Measurements from ENCODE around the gene MAP1LC3B.

Gene MAP1LC3B

DNA sequence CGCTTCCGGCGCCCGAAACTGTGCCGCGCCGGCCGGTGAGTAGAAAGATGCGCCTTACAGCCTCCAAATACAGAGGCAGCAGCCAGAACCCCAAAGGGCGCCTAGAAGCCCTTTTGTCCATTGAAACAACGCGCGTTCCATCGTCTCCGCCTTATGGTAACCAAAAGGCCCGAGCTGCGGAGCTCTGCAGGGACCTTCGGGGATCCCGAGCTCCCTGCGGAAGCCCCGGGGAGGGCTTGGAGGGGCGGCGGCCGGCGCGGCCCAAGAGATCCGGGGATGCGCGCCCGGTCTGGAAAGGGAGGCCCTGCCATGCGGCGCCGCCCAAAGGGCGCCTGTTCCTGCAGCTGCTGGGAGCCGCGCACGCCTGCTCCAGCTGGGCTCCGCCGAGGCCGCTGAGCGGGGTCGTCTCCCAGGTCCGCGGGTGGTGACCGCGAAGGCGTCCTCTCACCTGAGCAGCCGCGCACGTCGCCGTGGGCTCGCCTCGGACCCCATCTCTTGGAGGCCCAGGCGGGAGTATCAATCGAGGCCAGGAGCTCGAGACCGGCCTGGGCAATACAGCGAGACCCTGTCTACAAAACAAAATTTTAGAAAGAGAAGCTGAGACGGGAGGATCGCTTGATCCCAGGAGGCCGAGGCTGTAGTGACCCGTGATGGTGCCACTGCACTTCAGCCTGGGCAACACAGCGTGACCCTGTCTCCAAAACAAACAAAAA, 7.8 kb upstream of the MAP1LC3B start:
- peak; percentile 7; the same call in 1 of the 2 replicates for TF ChIP-seq TCF12 (IDR thresholded peaks at IDR 0.05; ENCODE audit: low read depth)
- TF ChIP-seq, protein P1, sequence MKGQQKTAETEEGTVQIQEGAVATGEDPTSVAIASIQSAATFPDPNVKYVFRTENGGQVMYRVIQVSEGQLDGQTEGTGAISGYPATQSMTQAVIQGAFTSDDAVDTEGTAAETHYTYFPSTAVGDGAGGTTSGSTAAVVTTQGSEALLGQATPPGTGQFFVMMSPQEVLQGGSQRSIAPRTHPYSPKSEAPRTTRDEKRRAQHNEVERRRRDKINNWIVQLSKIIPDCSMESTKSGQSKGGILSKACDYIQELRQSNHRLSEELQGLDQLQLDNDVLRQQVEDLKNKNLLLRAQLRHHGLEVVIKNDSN (IDR thresholded peaks at IDR 0.05): no peak

DNA sequence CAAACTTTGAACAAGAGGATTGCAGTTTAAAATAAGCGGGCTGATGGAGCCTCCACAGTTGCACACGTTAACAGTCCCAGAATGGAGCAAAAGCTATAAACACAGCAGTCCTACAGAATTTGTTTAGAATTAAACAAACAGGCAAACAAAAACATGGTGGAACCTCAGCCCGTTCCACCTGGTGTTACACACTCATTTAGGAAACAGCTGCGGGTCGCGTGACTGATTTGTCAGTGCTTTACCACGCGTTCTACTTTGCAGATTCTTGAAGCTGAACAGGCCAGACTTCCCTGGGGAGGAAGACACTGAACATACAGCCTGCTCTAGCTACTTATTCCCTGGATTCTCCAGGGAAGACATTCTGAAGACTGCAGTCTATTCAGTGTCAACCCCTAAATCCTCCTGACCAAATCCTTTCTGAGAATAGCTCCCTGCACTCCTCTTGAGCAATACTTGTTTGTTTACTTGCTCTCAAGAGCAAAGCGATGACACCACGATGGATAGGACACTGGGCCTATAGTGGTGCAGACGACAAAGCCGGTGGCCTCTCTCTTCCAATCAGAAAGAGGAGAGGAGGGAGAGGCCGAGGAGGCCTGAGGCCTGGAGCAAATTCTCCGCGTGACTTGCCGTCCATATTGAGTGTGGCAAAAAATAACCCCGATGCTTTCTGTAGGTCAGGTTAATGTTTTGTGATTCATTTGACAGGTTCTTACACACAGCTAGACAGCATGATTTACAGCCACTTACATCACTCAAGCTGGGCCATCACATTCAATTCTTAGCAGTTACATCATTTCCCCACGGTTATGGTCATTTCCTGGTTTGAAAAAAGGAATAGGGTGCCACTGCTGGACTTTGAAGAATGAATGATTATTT, 4.0 kb upstream of the MAP1LC3B start:
- TF ChIP-seq, protein P2, sequence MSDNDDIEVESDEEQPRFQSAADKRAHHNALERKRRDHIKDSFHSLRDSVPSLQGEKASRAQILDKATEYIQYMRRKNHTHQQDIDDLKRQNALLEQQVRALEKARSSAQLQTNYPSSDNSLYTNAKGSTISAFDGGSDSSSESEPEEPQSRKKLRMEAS (IDR thresholded peaks at IDR 0.05): peak; percentile 78
- TF ChIP-seq CREB1 (IDR thresholded peaks at IDR 0.05; ENCODE audit: low read depth) (peak; percentile 79), EGR1 (IDR thresholded peaks at IDR 0.05) (peak; percentile 78; the same call in 1 of the 2 replicates), RAD21 (IDR thresholded peaks at IDR 0.05; ENCODE audit: low read depth) (no peak), ZBTB7A (IDR thresholded peaks at IDR 0.05; ENCODE audit: low read depth) (no peak), FOXM1 (IDR thresholded peaks at IDR 0.05; ENCODE audit: borderline replicate concordance, low read depth) (no peak), NFIC (IDR thresholded peaks at IDR 0.05) (peak; percentile 17; the same call in 1 of the 2 replicates), YY1 (IDR thresholded peaks at IDR 0.05; ENCODE audit: low read depth) (peak; percentile 99), CEBPB (IDR thresholded peaks at IDR 0.05) (peak; percentile 97), TEAD4 (IDR thresholded peaks at IDR 0.05) (peak; percentile 51), TAF1 (IDR thresholded peaks at IDR 0.05; ENCODE audit: low read depth) (0 out of 2 replicates have a peak, but pooled peaks have one; percentile 41), TCF12 (IDR thresholded peaks at IDR 0.05; ENCODE audit: low read depth) (no peak; the same call in 1 of the 2 replicates), EP300 (IDR thresholded peaks at IDR 0.05; ENCODE audit: borderline replicate concordance) (peak; percentile 42; the same call in 1 of the 2 replicates)
- TF ChIP-seq, protein P1 (IDR thresholded peaks at IDR 0.05): peak; percentile 89
- TF ChIP-seq, protein P3, sequence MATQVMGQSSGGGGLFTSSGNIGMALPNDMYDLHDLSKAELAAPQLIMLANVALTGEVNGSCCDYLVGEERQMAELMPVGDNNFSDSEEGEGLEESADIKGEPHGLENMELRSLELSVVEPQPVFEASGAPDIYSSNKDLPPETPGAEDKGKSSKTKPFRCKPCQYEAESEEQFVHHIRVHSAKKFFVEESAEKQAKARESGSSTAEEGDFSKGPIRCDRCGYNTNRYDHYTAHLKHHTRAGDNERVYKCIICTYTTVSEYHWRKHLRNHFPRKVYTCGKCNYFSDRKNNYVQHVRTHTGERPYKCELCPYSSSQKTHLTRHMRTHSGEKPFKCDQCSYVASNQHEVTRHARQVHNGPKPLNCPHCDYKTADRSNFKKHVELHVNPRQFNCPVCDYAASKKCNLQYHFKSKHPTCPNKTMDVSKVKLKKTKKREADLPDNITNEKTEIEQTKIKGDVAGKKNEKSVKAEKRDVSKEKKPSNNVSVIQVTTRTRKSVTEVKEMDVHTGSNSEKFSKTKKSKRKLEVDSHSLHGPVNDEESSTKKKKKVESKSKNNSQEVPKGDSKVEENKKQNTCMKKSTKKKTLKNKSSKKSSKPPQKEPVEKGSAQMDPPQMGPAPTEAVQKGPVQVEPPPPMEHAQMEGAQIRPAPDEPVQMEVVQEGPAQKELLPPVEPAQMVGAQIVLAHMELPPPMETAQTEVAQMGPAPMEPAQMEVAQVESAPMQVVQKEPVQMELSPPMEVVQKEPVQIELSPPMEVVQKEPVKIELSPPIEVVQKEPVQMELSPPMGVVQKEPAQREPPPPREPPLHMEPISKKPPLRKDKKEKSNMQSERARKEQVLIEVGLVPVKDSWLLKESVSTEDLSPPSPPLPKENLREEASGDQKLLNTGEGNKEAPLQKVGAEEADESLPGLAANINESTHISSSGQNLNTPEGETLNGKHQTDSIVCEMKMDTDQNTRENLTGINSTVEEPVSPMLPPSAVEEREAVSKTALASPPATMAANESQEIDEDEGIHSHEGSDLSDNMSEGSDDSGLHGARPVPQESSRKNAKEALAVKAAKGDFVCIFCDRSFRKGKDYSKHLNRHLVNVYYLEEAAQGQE (IDR thresholded peaks at IDR 0.05; ENCODE audit: low read depth): no peak

DNA sequence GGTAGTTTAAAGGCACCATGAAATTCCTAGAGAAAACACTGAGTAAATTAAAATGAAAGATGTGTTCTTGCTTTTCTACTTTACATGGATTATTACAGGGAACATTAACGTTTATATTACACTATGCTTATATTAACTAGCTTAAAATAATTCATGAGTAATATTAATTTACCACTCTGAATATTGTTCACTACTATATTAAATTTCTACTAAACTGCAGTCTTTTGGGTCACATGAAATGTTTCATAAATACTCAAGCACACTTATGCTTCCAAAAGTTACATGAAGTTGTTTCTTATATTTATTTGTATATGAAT, 3.4 kb upstream of the MAP1LC3B start:
- TF ChIP-seq FOXM1 (IDR thresholded peaks at IDR 0.05; ENCODE audit: borderline replicate concordance, low read depth) (no peak), CREB1 (IDR thresholded peaks at IDR 0.05; ENCODE audit: low read depth) (no peak), YY1 (IDR thresholded peaks at IDR 0.05; ENCODE audit: low read depth) (no peak), TEAD4 (IDR thresholded peaks at IDR 0.05) (no peak)
- TF ChIP-seq, protein P2 (IDR thresholded peaks at IDR 0.05): no peak
- TF ChIP-seq, protein P1 (IDR thresholded peaks at IDR 0.05): no peak

DNA sequence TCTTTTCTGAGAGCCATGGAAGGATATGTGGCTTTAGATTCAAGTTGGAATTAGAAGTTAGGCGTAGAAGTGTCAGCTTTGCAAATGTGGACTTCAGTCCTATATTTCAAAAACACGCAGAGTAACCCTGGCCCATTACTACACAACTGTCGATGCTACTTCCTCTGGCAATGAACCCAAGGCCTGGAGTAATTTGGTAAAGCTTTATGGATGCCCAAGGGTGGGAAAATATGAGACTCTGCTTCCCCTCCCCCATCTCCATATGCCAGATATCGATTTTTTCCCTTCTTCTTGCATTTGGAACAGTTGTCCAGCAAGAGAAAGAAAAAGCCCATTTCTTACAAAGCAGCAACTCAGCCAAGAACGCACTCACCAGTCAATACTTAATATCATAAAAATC, 2.9 kb upstream of the MAP1LC3B start:
- TF ChIP-seq, protein P2 (IDR thresholded peaks at IDR 0.05): no peak
- no peak for TF ChIP-seq TEAD4 (IDR thresholded peaks at IDR 0.05)
- TF ChIP-seq FOXM1 (IDR thresholded peaks at IDR 0.05; ENCODE audit: borderline replicate concordance, low read depth): no peak
- TF ChIP-seq EGR1 (IDR thresholded peaks at IDR 0.05): no peak
- no peak for TF ChIP-seq ZBTB7A (IDR thresholded peaks at IDR 0.05; ENCODE audit: low read depth)
- TF ChIP-seq CREB1 (IDR thresholded peaks at IDR 0.05; ENCODE audit: low read depth): no peak
- TF ChIP-seq, protein P3 (IDR thresholded peaks at IDR 0.05; ENCODE audit: low read depth): no peak
- no peak for TF ChIP-seq YY1 (IDR thresholded peaks at IDR 0.05; ENCODE audit: low read depth)

Measured in Ishikawa (cell line).